ENCODE measurements around the gene JMJD1C.

DNA sequence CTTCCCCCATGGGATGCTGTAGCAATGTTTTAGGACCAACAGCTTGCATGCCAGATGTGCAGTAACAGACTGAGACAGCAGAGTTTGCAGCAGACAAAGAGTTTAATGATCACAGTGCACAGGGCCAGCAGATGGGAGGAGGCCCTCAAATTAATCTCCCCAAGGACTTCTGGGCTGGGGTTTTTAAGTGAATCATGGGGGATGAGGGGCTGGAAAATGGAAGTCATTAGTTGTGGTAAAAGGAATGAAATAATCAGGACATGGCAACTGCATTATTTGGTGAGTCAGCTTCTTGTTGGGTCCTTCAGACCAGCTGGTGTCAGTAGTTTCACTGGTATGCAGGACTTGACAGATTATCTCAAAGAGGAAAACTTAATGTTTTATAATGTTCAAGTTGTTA, 345.2 kb downstream of the JMJD1C start:
- TF ChIP-seq, protein P1, sequence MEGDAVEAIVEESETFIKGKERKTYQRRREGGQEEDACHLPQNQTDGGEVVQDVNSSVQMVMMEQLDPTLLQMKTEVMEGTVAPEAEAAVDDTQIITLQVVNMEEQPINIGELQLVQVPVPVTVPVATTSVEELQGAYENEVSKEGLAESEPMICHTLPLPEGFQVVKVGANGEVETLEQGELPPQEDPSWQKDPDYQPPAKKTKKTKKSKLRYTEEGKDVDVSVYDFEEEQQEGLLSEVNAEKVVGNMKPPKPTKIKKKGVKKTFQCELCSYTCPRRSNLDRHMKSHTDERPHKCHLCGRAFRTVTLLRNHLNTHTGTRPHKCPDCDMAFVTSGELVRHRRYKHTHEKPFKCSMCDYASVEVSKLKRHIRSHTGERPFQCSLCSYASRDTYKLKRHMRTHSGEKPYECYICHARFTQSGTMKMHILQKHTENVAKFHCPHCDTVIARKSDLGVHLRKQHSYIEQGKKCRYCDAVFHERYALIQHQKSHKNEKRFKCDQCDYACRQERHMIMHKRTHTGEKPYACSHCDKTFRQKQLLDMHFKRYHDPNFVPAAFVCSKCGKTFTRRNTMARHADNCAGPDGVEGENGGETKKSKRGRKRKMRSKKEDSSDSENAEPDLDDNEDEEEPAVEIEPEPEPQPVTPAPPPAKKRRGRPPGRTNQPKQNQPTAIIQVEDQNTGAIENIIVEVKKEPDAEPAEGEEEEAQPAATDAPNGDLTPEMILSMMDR (IDR thresholded peaks at IDR 0.05; ENCODE audit: insufficient read depth, low read length, poor library complexity, severe bottlenecking), result no peak
- no peak for TF ChIP-seq EZH2phosphoT487 (conservative IDR thresholded peaks at IDR 0.05; ENCODE audit: low read length)

All from SU-DHL-6 (cell line).